PC-9 (cell line): ENCODE data around the gene ABCD4. TPM values are rescaled to one million over a fixed set of nuclear protein-coding genes. Genes with fewer than 3 reads are reported as not detected.

Experiments
- BruUV-seq: library from RNA; stranded (reverse); fragments of 400-500 nt; replicated peaks from 2 replicates; lab custom pipeline; 2021; lab: Mats Ljungman, UMichigan
- CTCF ChIA-PET: fragments of 300-600 bp; sonication (Branson Sonifier 250); formaldehyde crosslinking; loops from one replicate; lab custom pipeline; 2022; ENCODE audit warnings: antibody characterized with exemption; lab: Charles Lee
- POLR2A ChIA-PET: fragments of 300-600 bp; sonication (Branson Sonifier 250); formaldehyde crosslinking; loops from one replicate; lab custom pipeline; 2022; ENCODE audit warnings: antibody characterized with exemption; ENCODE audit not compliant: unreplicated experiment; lab: Charles Lee
- DNase-seq, 2 experiments: peaks; one replicate each; pipeline versions ENCODE4 v3.0.0 to v3.0.0-alpha.2; 2015 to 2022; ENCODE audit warnings: mixed read lengths in 1 of 2
- H2AFZ ChIP-seq: fragments of 200-600 bp; sonication (generic); 2 replicates; pipeline ENCODE4 v1.8.1; 2017; ENCODE audit warnings: antibody characterized with exemption
- H3F3A ChIP-seq: fragments of 200-600 bp; sonication (generic); 2 replicates; pipeline ENCODE4 v1.8.1; 2017; ENCODE audit warnings: antibody characterized with exemption, mild to moderate bottlenecking, low read depth; ENCODE audit not compliant: insufficient read depth
- H3K27ac ChIP-seq: fragments of 200-600 bp; sonication (generic); 2 replicates; pipeline ENCODE4 v1.6.1; 2016; ENCODE audit warnings: mixed run types
- H3K27me3 ChIP-seq: fragments of 200-600 bp; sonication (generic); 2 replicates; pipeline ENCODE4 v1.6.1; 2016; ENCODE audit warnings: low read depth, mixed run types; ENCODE audit not compliant: insufficient read depth
- H3K36me3 ChIP-seq: fragments of 200-600 bp; sonication (generic); 2 replicates; pipeline ENCODE4 v1.6.1; 2016; ENCODE audit warnings: low read depth, mixed run types
- H3K4me1 ChIP-seq: fragments of 200-600 bp; sonication (generic); replicated peaks from 2 replicates; pipeline ENCODE4 v1.6.1; 2016; ENCODE audit warnings: mixed run types; ENCODE audit not compliant: insufficient read depth
- H3K4me2 ChIP-seq: fragments of 200-600 bp; sonication (generic); 2 replicates; pipeline ENCODE4 v1.6.1; 2017; ENCODE audit warnings: mixed run types
- H3K4me3 ChIP-seq: fragments of 200-600 bp; sonication (generic); 2 replicates; pipeline ENCODE4 v1.6.1; 2016; ENCODE audit warnings: mixed run types
- H3K79me2 ChIP-seq: fragments of 200-600 bp; sonication (generic); 2 replicates; pipeline ENCODE4 v1.6.1; 2017; ENCODE audit warnings: low read depth, mixed run types
- H3K9me2 ChIP-seq: fragments of 200-600 bp; sonication (generic); 2 replicates; pipeline ENCODE4 v1.8.1; 2017; ENCODE audit warnings: mild to moderate bottlenecking; ENCODE audit not compliant: insufficient read depth
- H3K9me3 ChIP-seq: fragments of 200-600 bp; sonication (generic); 2 replicates; pipeline ENCODE4 v1.8.1; 2016; ENCODE audit warnings: low read depth; ENCODE audit not compliant: insufficient read depth
- H4K20me1 ChIP-seq: fragments of 200-600 bp; sonication (generic); 2 replicates; pipeline ENCODE4 v1.8.1; 2017; ENCODE audit not compliant: insufficient read depth
- CTCF ChIP-seq: fragments of 200-600 bp; sonication (generic); conservative IDR thresholded peaks from 2 replicates; pipeline ENCODE4 v1.6.1; 2017; ENCODE audit warnings: mixed run types, antibody characterized with exemption, mild to moderate bottlenecking, moderate library complexity
- EZH2 ChIP-seq: fragments of 200-600 bp; sonication (generic); IDR thresholded peaks from 2 replicates; pipeline ENCODE4 v1.8.0; 2017; ENCODE audit warnings: antibody characterized with exemption, low read depth
- intact Hi-C: fragments of 100-400 bp; cut with micrococcal nuclease; formaldehyde crosslinking; loops from one replicate; pipeline ENCODE4 v1.10.0; 2022; ENCODE audit not compliant: unreplicated experiment
- total RNA-seq: library from RNA; stranded (reverse); gene quantifications from 2 replicates; pipeline ENCODE4 v1.2.3, GENCODE V29; 2021

ABCD4 gene
- total RNA-seq, 1 experiment from 2014 or later: 150 TPM

- ChIA-PET CTCF (no interaction called here), POLR2A (interaction anchor here (0.5 to 0.6 kb wide), 3 partner anchors 24 to 531 kb away, joined by 3 to 6 read pairs (median 4); no protein-coding TSS in a partner anchor)
- Histone ChIP-seq H3K4me1 (peaks cover 11% of the 10 kb centered on the region), H4K20me1 (no peaks in the 10 kb centered on the region), H3K4me2 (no peak within 1 kb of the TSS), H2AFZ (no peak within 1 kb of the TSS), H3K27me3 (peaks cover 4% of the 10 kb centered on the region; the same call in 1 of the 2 replicates), H3K9me2 (no peaks in the 10 kb centered on the region), H3K79me2 (no peaks in the 10 kb centered on the region), H3K27ac (no peak within 1 kb of the TSS), H3K9me3 (no peaks in the 10 kb centered on the region), H3F3A (no peaks in the 10 kb centered on the region), H3K4me3 (no peak within 1 kb of the TSS), H3K36me3 (no peaks in the 10 kb centered on the region)
- DNase-seq: no peak
- TF ChIP-seq CTCF (no peak), EZH2 (no peak)
- intact Hi-C loops: no loop called here
- BruUV-seq: no TSS peak
Observed at GRCh38 chr14:74348241-74348734, 45.6 kb upstream of the ABCD4 start, which contains the start of gene VRTN. VRTN (plus strand) TSS chr14:74348471; CDS start chr14:74356784, 8,313 bp downstream.

GRCh38 chr14:74347795-74348100 is 45.0 kb upstream of the ABCD4 start:
- Histone ChIP-seq H4K20me1 (no peaks in the 10 kb centered on the region), H3K9me3 (no peaks in the 10 kb centered on the region), H3K79me2 (no peaks in the 10 kb centered on the region), H3F3A (no peaks in the 10 kb centered on the region), H2AFZ (no peak overlapping the region), H3K27ac (no peak overlapping the region), H3K27me3 (peaks cover 4% of the 10 kb centered on the region; the same call in 1 of the 2 replicates), H3K36me3 (no peaks in the 10 kb centered on the region), H3K4me3 (no peak overlapping the region), H3K4me2 (no peak overlapping the region), H3K9me2 (no peaks in the 10 kb centered on the region), H3K4me1 (peaks cover 11% of the 10 kb centered on the region)
- TF ChIP-seq CTCF: no peak
- TF ChIP-seq EZH2: no peak
- CTCF ChIA-PET: no interaction called here
- POLR2A ChIA-PET: interaction anchor here (0.5 kb wide), 1 partner anchor 53 kb away, joined by 6 read pairs; no protein-coding TSS in a partner anchor
- BruUV-seq: no TSS peak
- DNase-seq: peak in 1 of 2 experiments; percentile 26
- intact Hi-C loops: no loop called here

GRCh38 chr14:74347097-74347794 is 44.5 kb upstream of the ABCD4 start:
- BruUV-seq: no TSS peak
- Histone ChIP-seq H3K36me3 (no peaks in the 10 kb centered on the region), H3K27ac (no peak overlapping the region), H3K79me2 (no peaks in the 10 kb centered on the region), H3K9me3 (no peaks in the 10 kb centered on the region), H3K9me2 (no peaks in the 10 kb centered on the region), H3F3A (no peaks in the 10 kb centered on the region), H3K4me1 (peaks cover 11% of the 10 kb centered on the region), H2AFZ (no peak overlapping the region), H3K27me3 (peaks cover 4% of the 10 kb centered on the region; the same call in 1 of the 2 replicates), H3K4me3 (no peak overlapping the region), H4K20me1 (no peaks in the 10 kb centered on the region), H3K4me2 (no peak overlapping the region)
- CTCF ChIA-PET: no interaction called here
- intact Hi-C loops: no loop called here
- POLR2A ChIA-PET: no interaction called here
- DNase-seq: peak in 1 of 2 experiments; percentile 30
- TF ChIP-seq CTCF: no peak
- TF ChIP-seq EZH2: no peak
